ENCODE results near the gene DCBLD2.

- no peak for TF ChIP-seq CTCF (IDR thresholded peaks at IDR 0.05)
- no peak for TF ChIP-seq POLR2AphosphoS5 (IDR thresholded peaks at IDR 0.05)
Measured at GRCh38 chr3:98839846-98840245, 61.6 kb downstream of the DCBLD2 start.
